Measurements from ENCODE around the gene PDE8A.
"Not testable (repeated sequence)": the region's sequence is repeated elsewhere in the genome, so short reads cannot be mapped to it uniquely, and the experiment has no call there.

PDE8A gene

GRCh38 chr15:85174521-85174920, 192.9 kb downstream of the PDE8A start:
- no peak for TF ChIP-seq CTCF (IDR thresholded peaks at IDR 0.05; ENCODE audit: extremely low read depth, missing control alignments)
- no peak for DNase-seq (ENCODE audit: low spot score)

- DNase-seq (ENCODE audit: low spot score): not testable (repeated sequence)
Measured at GRCh38 chr15:85177042-85177515, 195.4 kb downstream of the PDE8A start.

- DNase-seq (ENCODE audit: low spot score): no peak
- TF ChIP-seq CTCF (IDR thresholded peaks at IDR 0.05; ENCODE audit: extremely low read depth, missing control alignments): no peak
Measured at GRCh38 chr15:85178308-85178707, 196.7 kb downstream of the PDE8A start.

GRCh38 chr15:85179700-85180099, 198.0 kb downstream of the PDE8A start:
- no peak for TF ChIP-seq CTCF (IDR thresholded peaks at IDR 0.05; ENCODE audit: extremely low read depth, missing control alignments)
- no peak for DNase-seq (ENCODE audit: low spot score)

GRCh38 chr15:85185350-85185749, 203.7 kb downstream of the PDE8A start:
- DNase-seq (ENCODE audit: low spot score): not testable (repeated sequence)

GRCh38 chr15:85188171-85188577, 206.5 kb downstream of the PDE8A start:
- not testable (repeated sequence) for DNase-seq (ENCODE audit: low spot score)

Measured in GM20000 (cell line).